ENCODE results near the gene LHX4. TPM values are rescaled to one million over a fixed set of nuclear protein-coding genes. Genes with fewer than 3 reads are reported as not detected.

Gene LHX4
- total RNA-seq, 4 donors from 2014 or later = 0.08 to 1.2 (median 0.31) TPM

GRCh38 chr1:180210008-180210620 is 19.9 kb upstream of the LHX4 start:
- 30% methylated on average over 2 of the region's 4 CpGs for WGBS
- Histone ChIP-seq H3K36me3 (no peaks in the 10 kb centered on the region), H3K4me3 (no peak overlapping the region), H3K9me3 (no peaks in the 10 kb centered on the region), H3K27me3 (no peaks in the 10 kb centered on the region), H3K27ac (no peak overlapping the region), H3K4me1 (no peaks in the 10 kb centered on the region)
- no peak for TF ChIP-seq CTCF (IDR thresholded peaks at IDR 0.05)
- no peak for TF ChIP-seq POLR2AphosphoS5 (IDR thresholded peaks at IDR 0.05)
- no peak for TF ChIP-seq EP300 (IDR thresholded peaks at IDR 0.05)
- no peak for TF ChIP-seq POLR2A (IDR thresholded peaks at IDR 0.05)
- DNase-seq (ENCODE audit: low spot score in 2 of 2) = no peak

- H3K27me3 ChIP-seq = no peaks in the 10 kb centered on the region
- no peak overlapping the region for H3K27ac ChIP-seq
- TF ChIP-seq POLR2A (IDR thresholded peaks at IDR 0.05) (no peak), POLR2AphosphoS5 (IDR thresholded peaks at IDR 0.05) (no peak), EP300 (IDR thresholded peaks at IDR 0.05) (no peak), CTCF (IDR thresholded peaks at IDR 0.05) (no peak)
- no peak overlapping the region for H3K4me3 ChIP-seq
- H3K36me3 ChIP-seq = no peaks in the 10 kb centered on the region
- WGBS = 91% methylated on average over 12 of the region's 12 CpGs
- no peaks in the 10 kb centered on the region for H3K9me3 ChIP-seq
- no peaks in the 10 kb centered on the region for H3K4me1 ChIP-seq
- no peak for DNase-seq (ENCODE audit: low spot score in 2 of 2)
These were observed 18.8 kb upstream of the LHX4 start for GRCh38 chr1:180211156-180211859.

- TF ChIP-seq EP300 (IDR thresholded peaks at IDR 0.05) = no peak
- no peak for TF ChIP-seq POLR2AphosphoS5 (IDR thresholded peaks at IDR 0.05)
- TF ChIP-seq CTCF (IDR thresholded peaks at IDR 0.05) = no peak
- no peak for TF ChIP-seq POLR2A (IDR thresholded peaks at IDR 0.05)
- no peaks in the 10 kb centered on the region for H3K36me3 ChIP-seq
- H3K27me3 ChIP-seq = no peaks in the 10 kb centered on the region
- H3K4me3 ChIP-seq = no peak overlapping the region
- DNase-seq (ENCODE audit: low spot score in 2 of 2) = no peak
- H3K9me3 ChIP-seq = no peaks in the 10 kb centered on the region
- WGBS = 72% methylated on average over 8 of the region's 8 CpGs
- H3K27ac ChIP-seq = no peak overlapping the region
- no peaks in the 10 kb centered on the region for H3K4me1 ChIP-seq
These were observed 18.2 kb upstream of the LHX4 start for GRCh38 chr1:180211860-180212229.

- Histone ChIP-seq H3K9me3 (no peaks in the 10 kb centered on the region), H3K27me3 (no peaks in the 10 kb centered on the region), H3K4me3 (no peak overlapping the region), H3K27ac (no peak overlapping the region), H3K4me1 (no peaks in the 10 kb centered on the region), H3K36me3 (no peaks in the 10 kb centered on the region)
- 71% methylated on average over 15 of the region's 15 CpGs for WGBS
- TF ChIP-seq POLR2A (IDR thresholded peaks at IDR 0.05) (no peak), EP300 (IDR thresholded peaks at IDR 0.05) (no peak), POLR2AphosphoS5 (IDR thresholded peaks at IDR 0.05) (no peak), CTCF (IDR thresholded peaks at IDR 0.05) (no peak)
- DNase-seq (ENCODE audit: low spot score in 2 of 2) = peak; percentile 45 to 49
These were observed 16.5 kb upstream of the LHX4 start for GRCh38 chr1:180213401-180214170.

Measured in suprapubic skin (tissue), 4 donors.